Measurements from ENCODE around the gene VCAN. TPM values are rescaled to one million over a fixed set of nuclear protein-coding genes. Genes with fewer than 3 reads are reported as not detected.

The VCAN gene
- total RNA-seq, 4 donors from 2014 or later = 21.2 to 44.1 (median 36.5) TPM

DNA sequence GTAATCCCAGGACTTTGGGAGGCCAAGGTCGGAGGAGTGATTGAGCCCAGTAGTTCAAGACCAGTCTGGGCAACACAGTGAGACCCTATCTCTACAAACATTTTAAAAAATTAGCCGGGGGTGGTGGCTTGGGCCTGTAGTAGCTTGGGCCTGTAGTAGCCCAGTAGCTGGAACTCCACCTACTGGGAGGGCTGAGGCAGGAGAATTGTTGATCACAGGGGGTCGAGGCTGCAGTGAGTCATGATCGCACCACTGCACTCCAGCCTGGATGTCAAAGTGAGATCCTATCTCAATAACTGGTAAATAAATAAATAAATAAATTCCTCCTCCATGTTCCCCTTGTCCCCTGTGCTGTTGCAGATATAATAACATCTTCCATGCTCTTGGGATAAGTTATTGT lies 14.3 kb downstream of the VCAN start:
- no peak for DNase-seq (ENCODE audit: low spot score in 2 of 2)
- WGBS, 2 donors = 90 to 95% methylated on average over 4 of the region's 4 CpGs
- intact Hi-C loops (cut with DNase I; ENCODE audit: low total_unique reads) = no loop called here
- TF ChIP-seq CTCF (IDR thresholded peaks at IDR 0.05) (no peak), POLR2A (IDR thresholded peaks at IDR 0.05) (no peak)
- H3K4me3 ChIP-seq (ENCODE audit: low read depth, poor library complexity, severe bottlenecking) = no peak overlapping the region

GRCh38 chr5:83487155-83487554 lies 15.6 kb downstream of the VCAN start:
- no peak for TF ChIP-seq CTCF (IDR thresholded peaks at IDR 0.05)
- no peak for TF ChIP-seq POLR2A (IDR thresholded peaks at IDR 0.05)
- intact Hi-C loops (cut with DNase I; ENCODE audit: low total_unique reads) = no loop called here
- no peak overlapping the region for H3K4me3 ChIP-seq (ENCODE audit: low read depth, poor library complexity, severe bottlenecking)
- DNase-seq (ENCODE audit: low spot score in 2 of 2) = no peak
- WGBS, 2 donors = 68 to 74% methylated on average over 1 of the region's 1 CpG

DNA sequence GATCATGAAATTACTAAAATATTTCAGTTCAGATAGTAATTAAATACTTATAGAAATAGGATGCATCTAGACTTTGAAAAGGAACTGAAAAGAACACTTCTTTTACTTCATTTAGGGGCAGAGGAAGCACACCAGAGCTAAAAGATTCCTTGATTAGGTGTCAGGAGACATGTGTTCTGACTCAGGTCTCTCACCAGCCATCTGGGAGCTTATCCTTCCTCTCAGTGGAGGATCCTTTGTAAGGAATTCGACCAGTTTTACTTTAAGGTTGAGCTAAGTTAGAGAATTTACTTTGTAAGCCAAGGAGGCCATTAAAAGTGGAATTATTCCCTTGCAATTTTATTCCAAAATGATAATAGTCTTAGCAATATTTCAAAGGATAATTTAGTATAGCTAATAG lies 16.7 kb downstream of the VCAN start:
- H3K4me3 ChIP-seq (ENCODE audit: low read depth, poor library complexity, severe bottlenecking) = no peak overlapping the region
- intact Hi-C loops (cut with DNase I; ENCODE audit: low total_unique reads) = no loop called here
- no peak for TF ChIP-seq POLR2A (IDR thresholded peaks at IDR 0.05)
- no peak for TF ChIP-seq CTCF (IDR thresholded peaks at IDR 0.05)
- WGBS, 2 donors = 28 to 70% methylated on average over 1 of the region's 1 CpG
- no peak for DNase-seq (ENCODE audit: low spot score in 2 of 2)

DNA sequence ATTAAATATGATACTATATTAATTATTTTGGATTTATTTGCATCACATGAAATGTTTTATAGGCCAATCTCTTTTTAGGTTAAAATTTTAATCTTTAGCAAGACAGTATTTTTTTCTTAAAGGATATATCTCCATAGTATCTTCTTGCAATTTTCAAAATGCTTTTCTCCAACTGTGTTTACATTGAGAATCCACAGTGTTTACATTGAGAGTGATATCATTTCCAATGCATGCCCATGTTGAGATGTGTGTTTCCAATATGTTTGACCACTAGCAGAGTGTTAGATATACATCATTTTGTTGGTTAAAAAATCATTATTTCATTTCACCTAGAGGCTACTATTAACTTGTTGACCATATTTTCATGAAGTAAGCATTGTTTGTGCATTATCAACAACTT lies 17.3 kb downstream of the VCAN start:
- no peak for DNase-seq (ENCODE audit: low spot score in 2 of 2)
- TF ChIP-seq CTCF (IDR thresholded peaks at IDR 0.05) (no peak), POLR2A (IDR thresholded peaks at IDR 0.05) (no peak)
- intact Hi-C loops (cut with DNase I; ENCODE audit: low total_unique reads) = no loop called here
- H3K4me3 ChIP-seq (ENCODE audit: low read depth, poor library complexity, severe bottlenecking) = no peak overlapping the region

GRCh38 chr5:83490203-83490602 lies 18.7 kb downstream of the VCAN start:
- intact Hi-C loops (cut with DNase I; ENCODE audit: low total_unique reads) = no loop called here
- H3K4me3 ChIP-seq (ENCODE audit: low read depth, poor library complexity, severe bottlenecking) = no peak overlapping the region
- TF ChIP-seq POLR2A (IDR thresholded peaks at IDR 0.05) (no peak), CTCF (IDR thresholded peaks at IDR 0.05) (no peak)
- 90 to 97% methylated on average over 9 of the region's 9 CpGs for WGBS, 2 donors
- no peak for DNase-seq (ENCODE audit: low spot score in 2 of 2)

- intact Hi-C loops (cut with DNase I; ENCODE audit: low total_unique reads) = no loop called here
- DNase-seq (ENCODE audit: low spot score in 2 of 2) = no peak
- WGBS, 2 donors = 81 to 91% methylated on average over 1 of the region's 1 CpG
- H3K4me3 ChIP-seq (ENCODE audit: low read depth, poor library complexity, severe bottlenecking) = no peak overlapping the region
- no peak for TF ChIP-seq CTCF (IDR thresholded peaks at IDR 0.05)
- no peak for TF ChIP-seq POLR2A (IDR thresholded peaks at IDR 0.05)
Observed at GRCh38 chr5:83492331-83492730, 20.8 kb downstream of the VCAN start.
